ENCODE measurements around the gene ZNF365. TPM values are rescaled to one million over a fixed set of nuclear protein-coding genes. Genes with fewer than 3 reads are reported as not detected.

The ZNF365 gene
- polyA plus RNA-seq, 3 donors from 2014 or later: 4.2 to 9.8 (median 5.4) TPM

DNA sequence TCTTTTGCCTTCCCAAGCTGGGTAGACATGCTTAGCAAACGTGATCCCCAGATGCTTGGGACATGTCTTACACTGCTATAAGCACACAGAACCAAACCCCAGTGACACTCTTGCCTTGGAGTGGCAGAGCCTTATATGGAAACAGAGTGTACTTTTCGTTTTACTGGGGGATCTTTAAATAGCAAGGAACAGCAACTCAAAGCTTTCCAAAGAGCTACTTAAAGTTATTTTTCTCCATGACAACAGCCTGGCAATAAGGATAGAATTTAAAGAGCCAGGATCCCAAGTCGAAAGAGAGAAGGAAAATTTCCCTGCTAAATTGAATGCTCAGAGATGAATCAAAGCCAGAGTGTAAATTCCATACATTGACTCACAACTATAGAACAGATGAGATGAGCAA lies 67.8 kb downstream of the ZNF365 start:
- no peaks in the 10 kb centered on the region for H3K9me3 Mint-ChIP-seq
- DNase-seq: no peak
- H3K4me1 Mint-ChIP-seq: peaks cover 4% of the 10 kb centered on the region in 2 donors
- H3K27me3 Mint-ChIP-seq (ENCODE audit: low read depth in 3 of 3): peaks cover 3 to 5% (median 4%) of the 10 kb centered on the region in 3 donors
- no peaks in the 10 kb centered on the region for H3K36me3 Mint-ChIP-seq
- no peak overlapping the region for H3K4me3 Mint-ChIP-seq
- no peak overlapping the region for H3K27ac Mint-ChIP-seq

DNA sequence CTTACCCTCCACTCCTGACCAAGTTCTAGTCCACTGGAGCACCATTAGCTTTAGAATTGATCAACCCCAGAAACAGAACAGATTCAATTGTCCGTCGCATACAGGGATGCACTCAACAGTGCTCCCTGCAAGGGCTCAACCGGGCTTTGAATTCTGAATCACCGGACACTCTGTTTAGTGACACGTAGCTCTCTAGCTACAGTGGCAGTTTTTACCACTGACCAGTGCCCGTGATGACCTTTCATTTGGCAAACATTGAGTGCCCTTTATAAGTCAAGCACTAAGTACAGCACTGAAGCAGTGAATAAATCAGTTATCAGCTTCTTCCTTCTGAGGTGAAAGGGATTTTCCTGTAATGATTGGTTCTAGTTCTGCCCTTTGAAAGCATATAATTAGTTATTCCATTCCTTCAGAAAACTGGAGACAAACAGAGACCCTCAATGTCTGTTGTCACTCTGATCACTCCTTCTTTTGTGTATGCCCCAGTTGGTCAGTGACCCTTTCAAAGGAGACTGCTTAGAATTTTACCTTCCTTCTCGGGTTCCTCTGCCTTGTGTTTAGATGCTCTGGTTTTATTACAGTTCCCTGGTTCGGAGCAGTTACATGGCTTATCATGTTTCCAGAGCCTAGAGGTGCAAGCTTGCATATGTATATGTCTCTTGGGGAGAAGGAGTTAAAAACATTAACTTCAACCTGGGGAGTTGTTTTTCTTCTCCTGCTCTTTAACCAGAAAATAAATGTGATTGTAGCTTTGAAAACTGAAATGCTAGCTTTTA lies 68.9 kb downstream of the ZNF365 start:
- Mint-ChIP-seq H3K9me3 (no peaks in the 10 kb centered on the region), H3K36me3 (peaks cover 0 to 4% (median 0%) of the 10 kb centered on the region in 3 donors), H3K4me1 (peaks cover 0 to 2% of the 10 kb centered on the region in 2 donors), H3K27ac (no peak overlapping the region), H3K4me3 (no peak overlapping the region), H3K27me3 (ENCODE audit: low read depth in 3 of 3) (peaks cover 3 to 5% (median 4%) of the 10 kb centered on the region in 3 donors)
- no peak for DNase-seq

DNA sequence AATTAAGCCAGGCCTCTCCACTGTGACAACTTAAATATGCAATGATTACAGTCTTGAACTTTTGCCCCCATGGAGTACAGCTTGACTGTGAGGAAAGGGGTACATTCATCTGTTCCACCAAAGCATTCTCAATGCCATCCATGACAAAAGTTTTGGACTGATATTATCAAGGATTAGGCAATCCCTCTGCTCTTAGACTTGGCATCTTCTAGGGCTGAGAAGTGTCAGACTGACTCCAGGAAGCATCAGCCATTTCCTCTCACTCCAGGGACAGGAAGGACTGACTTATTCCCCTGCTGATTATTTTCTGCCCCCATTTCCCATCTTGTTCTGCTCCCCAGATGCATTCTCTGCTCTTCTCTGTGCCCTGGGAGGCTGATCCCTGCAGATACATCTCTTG lies 69.7 kb downstream of the ZNF365 start:
- no peak for DNase-seq
- Mint-ChIP-seq H3K9me3 (no peaks in the 10 kb centered on the region), H3K4me1 (peaks cover 0 to 2% of the 10 kb centered on the region in 2 donors), H3K27ac (peak overlapping the region in 1 of 6 donors; percentile 42), H3K36me3 (peaks cover 0 to 4% (median 0%) of the 10 kb centered on the region in 3 donors), H3K4me3 (no peak overlapping the region), H3K27me3 (ENCODE audit: low read depth in 3 of 3) (peaks cover 3 to 7% (median 4%) of the 10 kb centered on the region in 3 donors)

DNA sequence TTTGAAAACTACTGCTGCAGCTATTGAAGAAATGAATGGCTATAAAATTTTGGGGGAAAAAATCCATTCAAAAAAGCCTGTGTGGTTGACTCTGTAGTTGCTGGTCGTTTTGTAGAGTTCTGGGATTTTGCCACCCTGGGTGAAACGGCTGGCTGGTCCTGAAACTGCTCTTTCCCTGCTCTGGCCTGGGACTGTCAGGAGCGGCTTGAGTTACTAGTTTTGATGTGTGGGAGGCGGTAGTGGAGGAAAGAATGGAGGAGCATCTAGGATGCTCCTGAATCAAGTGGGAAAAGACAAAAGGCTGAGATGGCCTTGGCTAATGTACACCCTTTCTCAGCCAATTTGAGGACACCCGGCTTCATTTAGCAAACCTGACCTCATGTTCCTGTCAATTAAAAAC lies 72.5 kb downstream of the ZNF365 start:
- no peak for DNase-seq
- H3K9me3 Mint-ChIP-seq: no peaks in the 10 kb centered on the region
- H3K27ac Mint-ChIP-seq: no peak overlapping the region
- peaks cover 0 to 4% (median 3%) of the 10 kb centered on the region in 3 donors for H3K36me3 Mint-ChIP-seq
- peaks cover 0 to 2% of the 10 kb centered on the region in 2 donors for H3K4me1 Mint-ChIP-seq
- no peak overlapping the region for H3K4me3 Mint-ChIP-seq
- H3K27me3 Mint-ChIP-seq (ENCODE audit: low read depth in 3 of 3): peaks cover 3 to 8% (median 4%) of the 10 kb centered on the region in 3 donors

DNA sequence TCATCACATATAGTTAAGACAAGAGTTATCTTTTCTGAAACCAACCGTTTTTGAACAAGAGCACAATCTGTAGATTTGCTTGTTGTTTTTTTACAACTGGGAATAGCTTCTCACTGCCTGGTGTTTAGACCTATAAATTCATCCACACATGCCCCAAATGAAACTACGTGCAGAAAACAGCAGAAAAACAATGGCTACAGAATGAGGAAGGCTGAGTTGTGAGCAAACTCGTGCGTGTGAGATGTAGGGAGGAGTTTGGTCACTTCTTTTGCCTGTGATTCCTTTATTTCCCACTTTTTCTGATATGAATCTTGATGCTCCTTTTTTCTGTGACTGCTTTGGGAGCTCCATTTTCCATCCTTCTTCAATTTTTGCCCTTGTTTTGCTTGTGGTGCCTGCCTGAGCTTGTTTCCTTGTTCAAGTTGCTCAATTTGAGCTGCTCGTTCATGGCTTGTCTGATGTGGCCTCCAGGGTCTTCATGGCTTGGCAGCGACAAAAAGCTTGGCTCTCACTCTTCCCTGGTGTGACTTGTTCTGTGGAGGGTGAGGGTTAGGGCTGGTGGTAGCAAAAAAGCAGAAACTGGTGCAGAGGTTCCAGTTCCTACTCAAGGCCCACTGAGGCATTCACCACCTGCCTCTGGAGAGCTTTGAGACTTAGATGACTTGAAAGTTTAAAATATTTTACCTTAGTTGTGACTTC lies 76.9 kb downstream of the ZNF365 start:
- Mint-ChIP-seq H3K36me3 (peaks cover 3 to 4% (median 4%) of the 10 kb centered on the region in 3 donors), H3K27ac (peak overlapping the region in 1 of 6 donors; percentile 29), H3K4me3 (no peak overlapping the region), H3K27me3 (ENCODE audit: low read depth in 3 of 3) (peaks cover 0 to 3% (median 2%) of the 10 kb centered on the region in 3 donors), H3K4me1 (peaks cover 5 to 13% of the 10 kb centered on the region in 2 donors), H3K9me3 (peaks cover 0 to 2% (median 0%) of the 10 kb centered on the region in 6 donors)
- DNase-seq: no peak

DNA sequence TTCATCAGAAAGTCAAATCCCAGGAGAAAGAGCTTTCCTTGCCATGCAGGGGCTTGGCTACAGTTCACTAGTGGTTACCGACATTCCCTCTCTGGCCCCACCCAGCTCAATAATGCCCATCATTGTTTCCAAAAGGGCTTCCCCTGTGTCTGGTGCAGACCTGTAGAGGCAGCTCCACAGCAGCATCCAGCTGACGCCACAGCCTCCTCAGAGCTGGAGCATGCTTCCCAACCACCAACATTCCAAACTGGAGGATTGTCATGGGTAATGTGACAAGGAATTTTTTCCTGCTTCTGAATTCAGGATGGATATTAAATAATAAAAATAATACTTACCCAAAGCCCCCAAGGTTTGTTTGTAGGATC lies 77.4 kb downstream of the ZNF365 start:
- H3K27ac Mint-ChIP-seq: no peak overlapping the region
- peaks cover 0 to 2% (median 0%) of the 10 kb centered on the region in 6 donors for H3K9me3 Mint-ChIP-seq
- no peak overlapping the region for H3K4me3 Mint-ChIP-seq

More for the DNA sequence above, 77.4 kb downstream of the ZNF365 start:
- peaks cover 0 to 3% (median 2%) of the 10 kb centered on the region in 3 donors for H3K27me3 Mint-ChIP-seq (ENCODE audit: low read depth in 3 of 3)
- H3K36me3 Mint-ChIP-seq: peaks cover 3 to 8% (median 4%) of the 10 kb centered on the region in 3 donors
- H3K4me1 Mint-ChIP-seq: peaks cover 10 to 19% of the 10 kb centered on the region in 2 donors
- no peak for DNase-seq

Other genes starting within 250 kb of the ZNF365 start
- gene RTKN2, start 105.5 kb upstream of the ZNF365 start, polyA plus RNA-seq: under 1 TPM in 2 of 3 donors, not detected in 1; 0.16 to 0.46 TPM